ENCODE results near the gene ANKRD50.

DNA sequence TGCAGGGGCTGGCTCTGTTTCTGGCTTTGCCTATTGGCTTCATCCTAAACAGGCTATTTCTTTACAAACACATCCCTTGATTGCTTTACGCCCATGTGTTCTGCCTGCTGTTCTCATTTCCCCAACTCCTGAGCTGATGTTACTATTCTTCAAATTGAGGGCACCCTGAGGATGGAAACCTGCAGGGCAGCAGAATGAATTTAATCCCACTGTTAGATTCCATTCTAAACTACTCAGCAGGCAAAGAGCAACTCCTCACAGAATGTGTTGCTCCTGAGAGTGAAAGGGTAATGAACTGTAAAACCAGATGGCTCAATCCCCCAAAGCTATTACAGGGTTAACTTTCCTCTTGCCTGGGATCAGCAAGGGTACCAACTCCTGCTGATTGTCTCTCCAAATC is 75.7 kb downstream of the ANKRD50 start:
- TF ChIP-seq, protein P1, sequence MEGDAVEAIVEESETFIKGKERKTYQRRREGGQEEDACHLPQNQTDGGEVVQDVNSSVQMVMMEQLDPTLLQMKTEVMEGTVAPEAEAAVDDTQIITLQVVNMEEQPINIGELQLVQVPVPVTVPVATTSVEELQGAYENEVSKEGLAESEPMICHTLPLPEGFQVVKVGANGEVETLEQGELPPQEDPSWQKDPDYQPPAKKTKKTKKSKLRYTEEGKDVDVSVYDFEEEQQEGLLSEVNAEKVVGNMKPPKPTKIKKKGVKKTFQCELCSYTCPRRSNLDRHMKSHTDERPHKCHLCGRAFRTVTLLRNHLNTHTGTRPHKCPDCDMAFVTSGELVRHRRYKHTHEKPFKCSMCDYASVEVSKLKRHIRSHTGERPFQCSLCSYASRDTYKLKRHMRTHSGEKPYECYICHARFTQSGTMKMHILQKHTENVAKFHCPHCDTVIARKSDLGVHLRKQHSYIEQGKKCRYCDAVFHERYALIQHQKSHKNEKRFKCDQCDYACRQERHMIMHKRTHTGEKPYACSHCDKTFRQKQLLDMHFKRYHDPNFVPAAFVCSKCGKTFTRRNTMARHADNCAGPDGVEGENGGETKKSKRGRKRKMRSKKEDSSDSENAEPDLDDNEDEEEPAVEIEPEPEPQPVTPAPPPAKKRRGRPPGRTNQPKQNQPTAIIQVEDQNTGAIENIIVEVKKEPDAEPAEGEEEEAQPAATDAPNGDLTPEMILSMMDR (IDR thresholded peaks at IDR 0.05 in 2 of 3, conservative IDR thresholded peaks at IDR 0.05 in 1 of 3; ENCODE audit: borderline replicate concordance in 1 of 3, insufficient read depth in 1 of 3, low read depth in 2 of 3, low read length in 2 of 3), result no peak
- TF ChIP-seq POLR2A (IDR thresholded peaks at IDR 0.05; ENCODE audit: borderline replicate concordance, extremely low read depth, insufficient read depth, insufficient read length) (no peak), EGR1 (IDR thresholded peaks at IDR 0.05; ENCODE audit: low read depth) (no peak), SIN3A (IDR thresholded peaks at IDR 0.05; ENCODE audit: low read depth) (no peak), YY1 (IDR thresholded peaks at IDR 0.05; ENCODE audit: extremely low read depth, insufficient replicate concordance, low read depth, low read length) (no peak), EZH2 (IDR thresholded peaks at IDR 0.05) (no peak), RAD21 (IDR thresholded peaks at IDR 0.05; ENCODE audit: low read depth) (no peak), ZFX (IDR thresholded peaks at IDR 0.05) (no peak), ELF1 (IDR thresholded peaks at IDR 0.05; ENCODE audit: borderline replicate concordance, low read depth) (no peak)

Measured in HCT116 (cell line).